Measurements from ENCODE around the gene NANOGP8.
A peak's percentile ranks its signal among the peaks of the same experiment; 100 is the strongest.

Gene NANOGP8

GRCh38 chr15:35055416-35056105, 29.5 kb downstream of the NANOGP8 start:
- no peak for DNase-seq

- no peak for DNase-seq
Measured at GRCh38 chr15:35054380-35054779, 30.7 kb downstream of the NANOGP8 start.

- no peak for DNase-seq
Measured at GRCh38 chr15:35047996-35048395, 37.1 kb downstream of the NANOGP8 start.

GRCh38 chr15:35047528-35047927, 37.6 kb downstream of the NANOGP8 start:
- no peak for DNase-seq

GRCh38 chr15:35043373-35044095, 41.6 kb downstream of the NANOGP8 start:
- DNase-seq: peak; percentile 22

GRCh38 chr15:35040339-35041255, 44.5 kb downstream of the NANOGP8 start:
- no peak for DNase-seq

- DNase-seq: peak; percentile 46
Measured at GRCh38 chr15:35038626-35039451, 46.3 kb downstream of the NANOGP8 start.
